GM18951 (cell line): ENCODE measurements around the gene ADGRB3.

Experiments used
- POLR2A ChIP-seq: IDR thresholded peaks from 4 replicates; pipeline ENCODE4 v1.6.1; 2011; ENCODE audit warnings: mild to moderate bottlenecking; ENCODE audit not compliant: insufficient read length, insufficient read depth; ENCODE audit errors: extremely low read depth
- in situ Hi-C: fragments of 300-500 bp; cut with MboI; formaldehyde crosslinking; loops from one replicate; pipeline ENCODE4 v1.12.0; 2022; ENCODE audit warnings: low sequenced_read_pairs, mixed read lengths, inconsistent platforms; ENCODE audit not compliant: unreplicated experiment

Gene ADGRB3

GRCh38 chr6:68637071-68637470 lies 2.0 kb downstream of the ADGRB3 start:
- in situ Hi-C loops, result loop anchor here (25.0 kb wide), 1 partner anchor 325 kb away; no protein-coding TSS in a partner anchor
- TF ChIP-seq POLR2A, result no peak

GRCh38 chr6:68637782-68638181 lies 2.7 kb downstream of the ADGRB3 start:
- TF ChIP-seq POLR2A, result no peak
- in situ Hi-C loops, result loop anchor here (25.0 kb wide), 1 partner anchor 325 kb away; no protein-coding TSS in a partner anchor

GRCh38 chr6:68638230-68638900 lies 3.3 kb downstream of the ADGRB3 start:
- TF ChIP-seq POLR2A, result no peak
- in situ Hi-C loops, result loop anchor here (25.0 kb wide), 1 partner anchor 324 kb away; no protein-coding TSS in a partner anchor

GRCh38 chr6:68639211-68639610 lies 4.1 kb downstream of the ADGRB3 start:
- no peak for TF ChIP-seq POLR2A
- in situ Hi-C loops, result loop anchor here (25.0 kb wide), 1 partner anchor 323 kb away; no protein-coding TSS in a partner anchor

- no peak for TF ChIP-seq POLR2A
- in situ Hi-C loops, result loop anchor here (25.0 kb wide), 1 partner anchor 322 kb away; no protein-coding TSS in a partner anchor
Observed at GRCh38 chr6:68639826-68640490, 4.9 kb downstream of the ADGRB3 start.

- in situ Hi-C loops, result loop anchor here (25.0 kb wide), 1 partner anchor 322 kb away; no protein-coding TSS in a partner anchor
- no peak for TF ChIP-seq POLR2A
Observed at GRCh38 chr6:68640491-68640835, 5.4 kb downstream of the ADGRB3 start.

- in situ Hi-C loops, result loop anchor here (25.0 kb wide), 1 partner anchor 321 kb away; no protein-coding TSS in a partner anchor
- TF ChIP-seq POLR2A, result no peak
Observed at GRCh38 chr6:68641172-68641571, 6.1 kb downstream of the ADGRB3 start.

- TF ChIP-seq POLR2A, result no peak
- in situ Hi-C loops, result loop anchor here (25.0 kb wide), 1 partner anchor 320 kb away; no protein-coding TSS in a partner anchor
Observed at GRCh38 chr6:68642081-68642480, 7.0 kb downstream of the ADGRB3 start.

GRCh38 chr6:68642977-68643376 lies 7.9 kb downstream of the ADGRB3 start:
- in situ Hi-C loops, result loop anchor here (25.0 kb wide), 1 partner anchor 319 kb away; no protein-coding TSS in a partner anchor
- TF ChIP-seq POLR2A, result no peak

- in situ Hi-C loops, result loop anchor here (25.0 kb wide), 1 partner anchor 313 kb away; no protein-coding TSS in a partner anchor
- no peak for TF ChIP-seq POLR2A
Observed at GRCh38 chr6:68649669-68650068, 14.6 kb downstream of the ADGRB3 start.

GRCh38 chr6:68650142-68650541 lies 15.1 kb downstream of the ADGRB3 start:
- in situ Hi-C loops, result no loop called here
- no peak for TF ChIP-seq POLR2A

- TF ChIP-seq POLR2A, result no peak
- in situ Hi-C loops, result no loop called here
Observed at GRCh38 chr6:68651011-68651985, 16.2 kb downstream of the ADGRB3 start.
